Hypothalamus (tissue), 51 donors: ENCODE data around the gene CMTM1.
"Not testable (repeated sequence)": the region's sequence is repeated elsewhere in the genome, so short reads cannot be mapped to it uniquely, and the experiment has no call there.

ENCODE experiments used
- DNase-seq, 51 donors: peaks; one replicate each; lab custom pipeline; 2025; lab: John Stamatoyannopoulos, UW

Gene CMTM1

GRCh38 chr16:66560107-66560506 is 6.1 kb upstream of the CMTM1 start:
- DNase-seq = no peak

GRCh38 chr16:66561381-66562080 is 4.7 kb upstream of the CMTM1 start:
- DNase-seq = no peak

- DNase-seq = no peak
Observed at GRCh38 chr16:66562409-66562808, 3.8 kb upstream of the CMTM1 start.

- DNase-seq = no peak
Observed at GRCh38 chr16:66562986-66563385, 3.3 kb upstream of the CMTM1 start.

GRCh38 chr16:66563574-66564334 is 2.5 kb upstream of the CMTM1 start:
- no peak for DNase-seq

- not testable (repeated sequence) for DNase-seq
Observed at GRCh38 chr16:66567270-66567669, 1.0 kb downstream of the CMTM1 start.

- no peak for DNase-seq
Observed at GRCh38 chr16:66568355-66568754, 2.1 kb downstream of the CMTM1 start.

- DNase-seq = no peak
Observed at GRCh38 chr16:66569131-66569530, 2.9 kb downstream of the CMTM1 start.

- DNase-seq = no peak
Observed at GRCh38 chr16:66569827-66570405, 3.7 kb downstream of the CMTM1 start.

- no peak for DNase-seq
Observed at GRCh38 chr16:66572356-66572755, 6.1 kb downstream of the CMTM1 start.

GRCh38 chr16:66574081-66574480 is 7.8 kb downstream of the CMTM1 start:
- DNase-seq = no peak

GRCh38 chr16:66574531-66574930 is 8.3 kb downstream of the CMTM1 start:
- DNase-seq = no peak

- DNase-seq = no peak
Observed at GRCh38 chr16:66575060-66575459, 8.8 kb downstream of the CMTM1 start.

GRCh38 chr16:66576296-66576695 is 10.1 kb downstream of the CMTM1 start:
- no peak for DNase-seq

- peak in 3 of 51 donors; percentile 3 to 5 (median 4) for DNase-seq
Observed at GRCh38 chr16:66578651-66579531, 12.7 kb downstream of the CMTM1 start, which contains the start of gene CMTM2. TSS of gene CMTM2 (plus strand) at chr16:66579463. CDS start at chr16:66579608, 145 bp downstream.

- DNase-seq = no peak
Observed at GRCh38 chr16:66580605-66581209, 14.5 kb downstream of the CMTM1 start.

- no peak for DNase-seq
Observed at GRCh38 chr16:66581246-66581952, 15.2 kb downstream of the CMTM1 start.

- peak in 2 of 51 donors; percentile 6 to 11 for DNase-seq
Observed at GRCh38 chr16:66585481-66586239, 19.4 kb downstream of the CMTM1 start.
